BJ (cell line): ENCODE data around the gene ZNF236. TPM values are rescaled to one million over a fixed set of nuclear protein-coding genes. Genes with fewer than 3 reads are reported as not detected.

Experiments used
- CTCF ChIA-PET: fragments of 350-600 bp; formaldehyde crosslinking; extraction: SDS; loops from one replicate; lab custom pipeline; 2021; ENCODE audit warnings: antibody characterized with exemption, inconsistent platforms; lab: Yijun Ruan, JAX
- POLR2A ChIA-PET: fragments of 300-600 bp; sonication (Branson Sonifier 250); formaldehyde crosslinking; extraction: SDS; loops from one replicate; lab custom pipeline; 2021; ENCODE audit warnings: antibody characterized with exemption; lab: Charles Lee
- DNase-seq: peaks from one replicate; pipeline ENCODE4 v3.0.0-alpha.2; 2011; ENCODE audit warnings: low read depth
- H3K27me3 ChIP-seq: 2 replicates; pipeline ENCODE4 v1.6.0; 2011; ENCODE audit warnings: low read length; ENCODE audit not compliant: control insufficient read depth, insufficient read depth
- H3K36me3 ChIP-seq: 2 replicates; pipeline ENCODE4 v1.5.1; 2011; ENCODE audit warnings: low read length; ENCODE audit not compliant: control insufficient read depth, insufficient read depth
- H3K4me3 ChIP-seq: 2 replicates; pipeline ENCODE4 v1.5.1; 2011; ENCODE audit warnings: low read depth, mild to moderate bottlenecking, control low read depth, low read length
- CTCF ChIP-seq: IDR thresholded peaks from 2 replicates; pipeline ENCODE4 v1.5.1; 2011; ENCODE audit warnings: low read depth, mild to moderate bottlenecking, control low read depth, inconsistent platforms, low read length, moderate library complexity; ENCODE audit not compliant: insufficient read depth
- polyA plus RNA-seq: library from polyadenylated mRNA; depleted of rRNA; stranded (reverse); fragments of >200 nt; gene quantifications from 2 replicates; pipeline ENCODE4 v1.2.3, GENCODE V29; 2011

The ZNF236 gene
- polyA plus RNA-seq, 1 experiment, result 5.1 TPM

GRCh38 chr18:76956648-76957047 is 134.3 kb downstream of the ZNF236 start:
- DNase-seq, result no peak
- Histone ChIP-seq H3K27me3 (no peaks in the 10 kb centered on the region), H3K4me3 (no peak overlapping the region), H3K36me3 (peaks cover 27% of the 10 kb centered on the region)
- no peak for TF ChIP-seq CTCF
- CTCF ChIA-PET, result no interaction called here
- POLR2A ChIA-PET, result no interaction called here

- POLR2A ChIA-PET, result no interaction called here
- Histone ChIP-seq H3K36me3 (peaks cover 25% of the 10 kb centered on the region), H3K27me3 (no peaks in the 10 kb centered on the region), H3K4me3 (no peak overlapping the region)
- TF ChIP-seq CTCF, result no peak
- CTCF ChIA-PET, result interaction anchor here (1.2 to 1.3 kb wide), 2 partner anchors 9 to 25 kb away, joined by 3 to 5 read pairs; no protein-coding TSS in a partner anchor
- DNase-seq, result no peak
Measured at GRCh38 chr18:76957384-76958355, 135.3 kb downstream of the ZNF236 start.

GRCh38 chr18:76958692-76959341 is 136.5 kb downstream of the ZNF236 start:
- no peak overlapping the region for H3K4me3 ChIP-seq
- POLR2A ChIA-PET, result no interaction called here
- no peak for DNase-seq
- H3K36me3 ChIP-seq, result peaks cover 21% of the 10 kb centered on the region
- CTCF ChIA-PET, result interaction anchor here (1.2 to 1.6 kb wide), 4 partner anchors 11 to 24 kb away, joined by 3 to 5 read pairs (median 4); no protein-coding TSS in a partner anchor
- TF ChIP-seq CTCF, result no peak
- H3K27me3 ChIP-seq, result no peaks in the 10 kb centered on the region

GRCh38 chr18:76959605-76960004 is 137.2 kb downstream of the ZNF236 start:
- POLR2A ChIA-PET, result no interaction called here
- Histone ChIP-seq H3K36me3 (peaks cover 21% of the 10 kb centered on the region), H3K4me3 (no peak overlapping the region), H3K27me3 (no peaks in the 10 kb centered on the region)
- no peak for TF ChIP-seq CTCF
- no peak for DNase-seq
- CTCF ChIA-PET, result interaction anchor here (0.6 to 1.6 kb wide), 3 partner anchors 15 to 218 kb away, joined by 4 to 5 read pairs (median 4); no protein-coding TSS in a partner anchor
